Activated CD4-positive, alpha-beta memory T cell treated with anti-CD3 and anti-CD28 coated beads for 36 hours (primary cell): ENCODE data around the gene TRANK1. TPM values are rescaled to one million over a fixed set of nuclear protein-coding genes. Genes with fewer than 3 reads are reported as not detected.
"Not testable (repeated sequence)": the region's sequence is repeated elsewhere in the genome, so short reads cannot be mapped to it uniquely, and the experiment has no call there.

ENCODE experiments used
- CTCF ChIA-PET: fragments of 350-600 bp; sonication (Branson Sonifier 250); formaldehyde crosslinking; loops from one replicate; lab custom pipeline; 2021; ENCODE audit warnings: antibody characterized with exemption, inconsistent platforms; lab: Charles Lee
- POLR2A ChIA-PET: fragments of 350-600 bp; sonication (Branson Sonifier 250); formaldehyde crosslinking; loops from one replicate; lab custom pipeline; 2021; ENCODE audit warnings: antibody characterized with exemption; lab: Charles Lee
- DNase-seq: peaks from one replicate; pipeline ENCODE4 v3.0.0-alpha.2; 2020
- H3K27ac Mint-ChIP-seq: one replicate; pipeline ENCODE4 v1.8.0; 2021; ENCODE audit warnings: mixed read lengths
- H3K27me3 Mint-ChIP-seq: one replicate; pipeline ENCODE4 v1.8.0; 2021; ENCODE audit warnings: mixed read lengths
- H3K36me3 Mint-ChIP-seq: one replicate; pipeline ENCODE4 v1.8.0; 2021; ENCODE audit warnings: mixed read lengths
- H3K4me1 Mint-ChIP-seq: one replicate; pipeline ENCODE4 v1.8.0; 2021; ENCODE audit warnings: low read depth, mixed read lengths
- H3K4me3 Mint-ChIP-seq: one replicate; pipeline ENCODE4 v1.8.0; 2021; ENCODE audit warnings: mild to moderate bottlenecking, mixed read lengths
- H3K9me3 Mint-ChIP-seq: one replicate; pipeline ENCODE4 v1.8.0; 2021; ENCODE audit warnings: mixed read lengths
- intact Hi-C: fragments of 100-400 bp; cut with micrococcal nuclease; formaldehyde crosslinking; loops from one replicate; pipeline ENCODE4 v1.15.1; 2023
- total RNA-seq, 2 experiments: library from RNA; stranded (reverse); gene quantifications; one replicate each; pipeline ENCODE4 v1.2.3, GENCODE V29; 2021

Gene TRANK1
- total RNA-seq, 2 experiments from 2014 or later, result 11.7 to 17.1 TPM

DNA sequence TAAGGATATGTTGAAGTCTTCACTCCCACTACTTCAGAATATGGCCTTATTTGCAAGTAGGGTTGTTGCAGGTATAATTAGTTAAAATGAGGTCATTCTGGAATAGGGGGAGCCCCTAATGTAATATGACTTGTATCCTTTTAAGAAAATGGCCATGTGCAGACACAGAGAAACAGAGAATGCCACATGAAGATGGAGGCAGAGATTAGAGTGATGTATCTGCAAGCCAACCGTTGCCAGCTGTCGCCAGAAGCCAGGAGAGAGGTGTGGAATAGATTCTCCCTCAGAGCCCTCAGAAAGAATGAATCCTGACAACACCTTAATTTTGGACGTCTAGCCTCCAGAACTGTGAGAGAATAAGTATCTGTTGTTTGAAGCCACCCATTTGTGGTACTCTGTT is 11.3 kb upstream of the TRANK1 start:
- no peak for DNase-seq
- H3K27ac Mint-ChIP-seq, result no peak overlapping the region
- CTCF ChIA-PET, result interaction anchor here (0.6 to 4.5 kb wide), 4 partner anchors 11 to 227 kb away, joined by 3 to 69 read pairs (median 4); partner anchors contain the start of gene TRANK1
- POLR2A ChIA-PET, result no interaction called here
- peaks cover 10% of the 10 kb centered on the region for H3K4me1 Mint-ChIP-seq
- no peaks in the 10 kb centered on the region for H3K36me3 Mint-ChIP-seq
- intact Hi-C loops, result no loop called here
- H3K4me3 Mint-ChIP-seq, result no peak overlapping the region
- no peaks in the 10 kb centered on the region for H3K9me3 Mint-ChIP-seq
- no peaks in the 10 kb centered on the region for H3K27me3 Mint-ChIP-seq

- no peak overlapping the region for H3K27ac Mint-ChIP-seq
- DNase-seq, result no peak
- peaks cover 10% of the 10 kb centered on the region for H3K4me1 Mint-ChIP-seq
- no peaks in the 10 kb centered on the region for H3K9me3 Mint-ChIP-seq
- intact Hi-C loops, result no loop called here
- no peak overlapping the region for H3K4me3 Mint-ChIP-seq
- CTCF ChIA-PET, result interaction anchor here (0.8 to 1.3 kb wide), 2 partner anchors 70 to 226 kb away, joined by 3 to 4 read pairs; no protein-coding TSS in a partner anchor
- H3K27me3 Mint-ChIP-seq, result no peaks in the 10 kb centered on the region
- POLR2A ChIA-PET, result no interaction called here
- H3K36me3 Mint-ChIP-seq, result no peaks in the 10 kb centered on the region
Observed at GRCh38 chr3:36954452-36955134, 9.7 kb upstream of the TRANK1 start.

- H3K4me3 Mint-ChIP-seq, H3K27me3 Mint-ChIP-seq, H3K27ac Mint-ChIP-seq, POLR2A ChIA-PET, DNase-seq, intact Hi-C loops: not testable (repeated sequence)
- Mint-ChIP-seq H3K36me3 (peaks cover 12% of the 10 kb centered on the region), H3K9me3 (peaks cover 25% of the 10 kb centered on the region), H3K4me1 (peaks cover 11% of the 10 kb centered on the region)
- CTCF ChIA-PET, result interaction anchor here (1.5 kb wide), 1 partner anchor 11 kb away, joined by 11 read pairs; no protein-coding TSS in a partner anchor
Observed at GRCh38 chr3:36947814-36948213, 3.0 kb upstream of the TRANK1 start.

DNA sequence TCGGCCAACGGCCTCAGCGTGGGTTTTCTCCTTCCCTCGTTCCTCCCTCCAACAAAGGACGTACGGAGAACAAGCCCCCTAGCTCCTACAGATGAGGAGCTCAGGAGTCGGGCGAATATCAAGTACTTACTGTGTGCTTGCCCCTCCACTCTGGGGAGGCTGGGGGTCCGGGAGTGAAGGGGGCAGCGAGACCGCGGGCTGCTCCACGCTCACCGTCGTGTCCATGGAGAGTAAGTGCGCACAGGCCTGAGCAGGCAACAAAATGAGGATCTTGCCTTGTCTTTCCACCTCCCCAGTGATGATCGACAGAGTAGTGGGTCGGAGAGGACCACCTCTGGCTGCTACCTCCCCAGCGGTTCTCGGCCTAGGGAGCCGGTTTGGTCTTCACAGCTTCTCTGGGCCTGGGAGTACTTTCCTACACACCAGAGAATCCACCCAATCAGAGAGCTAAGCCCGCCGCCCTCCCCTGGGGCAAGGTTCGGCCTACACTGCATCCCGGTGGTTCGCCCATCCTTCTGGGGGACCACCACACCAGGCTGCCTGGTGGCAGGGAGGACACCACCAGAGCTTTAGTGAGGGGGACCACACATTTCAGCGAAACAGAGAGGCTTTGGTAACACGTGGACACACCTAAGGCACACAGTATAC is 603 bp upstream of the TRANK1 start:
- DNase-seq, result no peak
- Mint-ChIP-seq H3K27me3 (no peaks in the 10 kb centered on the region), H3K9me3 (peaks cover 25% of the 10 kb centered on the region), H3K4me3 (peak overlapping the region; percentile 71), H3K36me3 (peaks cover 12% of the 10 kb centered on the region), H3K27ac (no peak overlapping the region), H3K4me1 (peaks cover 16% of the 10 kb centered on the region)
- ChIA-PET CTCF (interaction anchor here (1.0 to 3.2 kb wide), 2 partner anchors 11 to 13 kb away, joined by 3 to 39 read pairs; no protein-coding TSS in a partner anchor), POLR2A (interaction anchor here (1.8 to 2.7 kb wide), 2 partner anchors 38 to 48 kb away, joined by 8 to 12 read pairs; partner anchors contain the start of genes EPM2AIP1 and MLH1)
- intact Hi-C loops, result loop anchor here (1.0 to 2.0 kb wide), 4 partner anchors 13 to 69 kb away; partner anchors contain the start of genes EPM2AIP1 and MLH1

DNA sequence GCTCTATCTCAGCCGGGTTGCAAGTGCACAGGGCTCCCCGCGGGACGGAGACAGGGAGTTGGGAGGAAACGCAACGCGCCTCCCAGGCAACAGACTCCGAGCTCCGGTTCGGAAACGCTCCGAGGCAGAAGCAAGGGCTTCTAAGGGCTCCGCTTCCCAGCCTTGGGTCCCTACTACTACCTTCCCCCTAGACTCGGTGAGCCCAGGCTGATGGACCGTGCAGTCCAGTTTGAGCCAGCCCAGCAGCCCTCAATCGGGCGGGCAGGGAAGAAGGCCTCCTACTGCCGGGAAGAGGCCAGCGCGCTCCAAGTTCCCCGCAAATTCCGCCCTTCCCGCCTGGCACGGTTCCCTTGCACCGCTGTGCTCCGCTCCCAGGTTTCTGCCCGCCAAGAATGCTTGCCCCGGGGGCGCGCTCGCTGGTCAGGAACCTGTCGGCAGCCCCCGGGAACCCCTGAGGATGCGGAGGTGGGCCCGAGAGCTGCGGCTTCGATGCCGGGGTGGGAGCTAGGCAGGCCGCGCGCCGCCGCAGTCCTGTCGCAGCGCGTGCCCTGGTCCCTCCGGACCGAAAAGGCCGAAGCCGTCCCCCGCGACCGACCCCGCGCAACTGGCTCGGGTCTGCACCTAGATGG is 728 bp downstream of the TRANK1 start:
- POLR2A ChIA-PET, result interaction anchor here (0.6 to 2.7 kb wide), 6 partner anchors 36 to 92 kb away, joined by 3 to 12 read pairs (median 6); partner anchors contain the start of genes EPM2AIP1 and MLH1
- no peak overlapping the region for H3K27ac Mint-ChIP-seq
- CTCF ChIA-PET, result interaction anchor here (1.0 to 3.2 kb wide), 4 partner anchors 12 to 37 kb away, joined by 3 to 39 read pairs (median 4); no protein-coding TSS in a partner anchor
- peaks cover 12% of the 10 kb centered on the region for H3K36me3 Mint-ChIP-seq
- H3K4me3 Mint-ChIP-seq, result peak overlapping the region; percentile 80
- peaks cover 16% of the 10 kb centered on the region for H3K4me1 Mint-ChIP-seq
- H3K9me3 Mint-ChIP-seq, result peaks cover 23% of the 10 kb centered on the region
- no peaks in the 10 kb centered on the region for H3K27me3 Mint-ChIP-seq
- DNase-seq, result peak; percentile 50
- intact Hi-C loops, result loop anchor here (1.0 to 2.0 kb wide), 3 partner anchors 15 to 67 kb away; no protein-coding TSS in a partner anchor

DNA sequence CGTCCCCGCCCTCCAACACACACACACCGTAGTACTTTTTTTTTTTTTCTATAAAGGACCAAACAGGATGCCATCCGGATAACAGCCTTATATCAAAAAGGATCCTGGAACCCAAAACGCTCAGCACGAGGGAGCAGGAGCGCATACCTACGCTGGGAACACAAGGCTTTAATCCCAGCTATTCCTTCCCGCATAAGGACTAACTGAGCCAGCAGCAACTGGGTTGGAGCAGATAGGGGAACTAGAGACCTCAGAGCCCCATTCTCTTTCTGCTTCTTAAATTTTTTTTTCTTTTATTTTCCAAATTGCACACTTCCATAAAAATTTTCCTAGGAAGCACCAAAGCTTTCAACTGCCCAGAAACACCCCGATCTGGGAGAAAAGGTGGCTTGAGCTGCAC is 1.3 kb downstream of the TRANK1 start:
- H3K4me3 Mint-ChIP-seq, result peak overlapping the region; percentile 80
- CTCF ChIA-PET, result interaction anchor here (1.0 to 3.2 kb wide), 3 partner anchors 15 to 37 kb away, joined by 4 to 39 read pairs (median 5); no protein-coding TSS in a partner anchor
- POLR2A ChIA-PET, result interaction anchor here (0.6 to 2.7 kb wide), 4 partner anchors 46 to 92 kb away, joined by 3 to 12 read pairs (median 6); partner anchors contain the start of genes EPM2AIP1 and MLH1
- H3K27me3 Mint-ChIP-seq, result no peaks in the 10 kb centered on the region
- intact Hi-C loops, result no loop called here
- no peak for DNase-seq
- H3K27ac Mint-ChIP-seq, result no peak overlapping the region
- H3K36me3 Mint-ChIP-seq, result peaks cover 9% of the 10 kb centered on the region
- H3K4me1 Mint-ChIP-seq, result peaks cover 14% of the 10 kb centered on the region
- H3K9me3 Mint-ChIP-seq, result peaks cover 19% of the 10 kb centered on the region

GRCh38 chr3:36942638-36943248 is 2.1 kb downstream of the TRANK1 start:
- Mint-ChIP-seq H3K4me3 (no peak overlapping the region), H3K27ac (no peak overlapping the region), H3K36me3 (peaks cover 3% of the 10 kb centered on the region), H3K27me3 (no peaks in the 10 kb centered on the region), H3K9me3 (peaks cover 11% of the 10 kb centered on the region), H3K4me1 (peaks cover 11% of the 10 kb centered on the region)
- CTCF ChIA-PET, result interaction anchor here (0.6 to 1.4 kb wide), 3 partner anchors 21 to 74 kb away, joined by 3 to 5 read pairs (median 4); no protein-coding TSS in a partner anchor
- intact Hi-C loops, result no loop called here
- POLR2A ChIA-PET, result interaction anchor here (2.7 kb wide), 1 partner anchor 51 kb away, joined by 12 read pairs; the partner anchor contains the start of genes EPM2AIP1 and MLH1
- no peak for DNase-seq

- Mint-ChIP-seq H3K4me3 (no peak overlapping the region), H3K36me3 (no peaks in the 10 kb centered on the region), H3K27ac (no peak overlapping the region), H3K9me3 (peaks cover 2% of the 10 kb centered on the region), H3K27me3 (no peaks in the 10 kb centered on the region), H3K4me1 (peaks cover 11% of the 10 kb centered on the region)
- intact Hi-C loops, result no loop called here
- no peak for DNase-seq
- ChIA-PET CTCF (interaction anchor here (0.7 to 3.2 kb wide), 3 partner anchors 17 to 73 kb away, joined by 3 to 13 read pairs (median 3); no protein-coding TSS in a partner anchor), POLR2A (no interaction called here)
Observed at GRCh38 chr3:36941658-36942057, 3.2 kb downstream of the TRANK1 start.

- Mint-ChIP-seq H3K9me3 (no peaks in the 10 kb centered on the region), H3K4me1 (peaks cover 11% of the 10 kb centered on the region), H3K27me3 (no peaks in the 10 kb centered on the region), H3K4me3 (no peak overlapping the region), H3K27ac (no peak overlapping the region), H3K36me3 (no peaks in the 10 kb centered on the region)
- intact Hi-C loops, result no loop called here
- DNase-seq, result no peak
- ChIA-PET POLR2A (no interaction called here), CTCF (interaction anchor here (3.2 kb wide), 1 partner anchor 18 kb away, joined by 13 read pairs; no protein-coding TSS in a partner anchor)
Observed at GRCh38 chr3:36941162-36941561, 3.7 kb downstream of the TRANK1 start.

DNA sequence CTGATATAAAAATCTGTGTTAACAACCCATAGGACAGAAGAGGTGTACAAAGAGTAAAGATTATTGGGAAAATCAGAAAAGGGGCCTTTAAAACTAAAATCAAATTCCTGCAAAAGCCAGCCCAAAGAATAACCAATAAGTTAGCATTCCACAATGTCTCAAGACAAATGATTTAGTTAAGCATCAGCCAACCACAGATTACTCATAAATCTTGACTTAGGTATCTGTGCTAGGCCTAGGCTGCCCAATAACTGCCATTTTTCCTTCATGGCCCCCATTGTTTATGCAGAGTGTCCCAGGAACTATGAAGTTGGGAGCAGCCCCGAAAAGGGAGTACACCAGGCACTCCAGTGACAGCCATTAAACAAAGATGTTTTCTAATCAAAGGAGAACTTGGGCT is 7.4 kb downstream of the TRANK1 start:
- Mint-ChIP-seq H3K27me3 (no peaks in the 10 kb centered on the region), H3K27ac (no peak overlapping the region), H3K4me1 (peaks cover 5% of the 10 kb centered on the region), H3K4me3 (no peak overlapping the region), H3K36me3 (no peaks in the 10 kb centered on the region), H3K9me3 (no peaks in the 10 kb centered on the region)
- CTCF ChIA-PET, result interaction anchor here (0.7 kb wide), 1 partner anchor 285 kb away, joined by 3 read pairs; no protein-coding TSS in a partner anchor
- POLR2A ChIA-PET, result no interaction called here
- DNase-seq, result no peak
- intact Hi-C loops, result no loop called here
